HG03354 (cell line): Measurements from ENCODE around the gene SFMBT2.
"Not testable (repeated sequence)": the region's sequence is repeated elsewhere in the genome, so short reads cannot be mapped to it uniquely, and the experiment has no call there.

Source experiments
- ATAC-seq: cut with Tn5 transposase; IDR thresholded peaks from one replicate; pipeline ENCODE4 v1.9.1; 2021; ENCODE audit warnings: mild to moderate bottlenecking; ENCODE audit not compliant: unreplicated experiment, poor library complexity, severe bottlenecking

Gene SFMBT2

DNA sequence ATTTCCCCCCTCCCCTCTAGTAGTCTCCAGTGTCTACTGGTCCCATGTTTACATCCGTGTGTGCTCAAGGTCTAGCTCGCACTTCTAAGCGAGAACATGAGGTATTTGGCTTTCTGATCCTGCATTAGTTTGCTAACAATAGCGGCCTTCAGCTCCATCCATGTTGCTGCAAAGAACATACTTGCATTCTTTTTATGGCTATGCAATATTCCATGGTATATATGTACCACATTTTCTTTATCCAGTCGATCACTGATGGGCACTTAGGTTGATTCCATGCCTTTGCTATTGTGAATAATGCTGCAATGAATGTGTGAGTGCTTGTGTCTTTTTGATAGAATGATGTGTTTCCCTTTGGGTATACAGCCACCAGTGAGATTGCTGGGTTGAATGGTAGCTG is 160.6 kb downstream of the SFMBT2 start:
- ATAC-seq = no peak

DNA sequence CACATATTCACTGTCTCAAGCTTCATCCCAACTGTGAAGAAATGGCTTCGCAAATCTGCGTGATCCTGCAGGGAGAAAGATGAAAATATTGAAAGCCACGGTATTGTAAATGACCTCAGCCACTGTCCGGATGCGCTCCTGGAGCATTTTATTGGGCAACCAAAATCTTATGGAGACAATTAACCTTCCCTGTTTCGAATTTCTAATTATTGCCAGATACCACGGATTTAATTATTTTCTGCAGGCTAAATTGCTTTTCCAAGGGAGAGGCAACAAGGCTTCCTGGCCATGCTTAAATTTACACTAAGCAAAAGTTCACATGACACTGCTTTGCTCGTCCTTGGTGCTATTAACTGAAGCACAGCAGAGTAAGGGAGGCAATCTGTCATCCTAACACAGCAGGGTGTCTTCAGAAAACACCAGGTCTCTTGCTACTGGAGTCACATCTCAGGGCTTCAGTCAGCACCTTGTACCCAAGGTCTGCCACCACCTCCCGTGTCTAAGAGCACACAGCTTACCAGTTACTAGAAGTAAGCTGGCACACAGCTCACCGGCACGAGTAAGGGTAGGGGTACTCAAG is 162.2 kb downstream of the SFMBT2 start:
- ATAC-seq = no peak

DNA sequence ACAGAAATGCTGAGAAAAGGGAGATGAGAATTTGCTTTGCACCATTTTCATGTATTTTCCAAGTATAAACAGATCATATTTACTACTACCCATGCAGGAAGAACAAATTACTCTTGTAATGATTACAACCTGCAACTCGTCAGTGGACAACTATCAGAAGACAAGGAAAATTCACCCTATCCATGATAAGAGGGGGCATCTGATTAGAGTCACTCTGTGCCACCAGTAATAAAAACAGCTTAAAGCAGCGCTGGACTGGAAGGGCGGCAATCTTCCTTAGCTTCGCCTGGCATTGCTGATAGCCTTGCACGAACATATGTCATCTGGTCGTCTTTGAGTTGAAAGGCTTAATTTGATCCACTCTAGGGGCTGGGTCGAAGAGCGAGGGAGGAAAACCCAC is 162.7 kb downstream of the SFMBT2 start:
- ATAC-seq = no peak

DNA sequence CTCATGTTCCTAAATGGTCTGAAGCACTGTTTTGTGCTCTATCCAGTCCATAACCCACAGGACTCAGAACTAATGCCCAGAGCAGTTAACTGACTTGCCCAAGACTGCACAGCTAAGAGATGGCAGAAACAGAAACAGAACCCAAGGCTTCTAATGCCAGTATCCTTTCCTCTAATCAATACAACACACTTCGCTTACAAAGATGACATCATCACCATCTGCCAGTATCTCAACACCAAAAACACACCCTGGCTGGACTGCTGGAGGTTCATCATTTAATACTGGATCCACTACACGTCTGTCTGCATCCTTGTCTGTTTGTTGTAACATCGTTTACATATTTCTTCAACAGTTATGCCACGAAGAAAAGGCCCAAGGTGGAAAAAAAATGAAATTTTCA is 165.3 kb downstream of the SFMBT2 start:
- no peak for ATAC-seq

DNA sequence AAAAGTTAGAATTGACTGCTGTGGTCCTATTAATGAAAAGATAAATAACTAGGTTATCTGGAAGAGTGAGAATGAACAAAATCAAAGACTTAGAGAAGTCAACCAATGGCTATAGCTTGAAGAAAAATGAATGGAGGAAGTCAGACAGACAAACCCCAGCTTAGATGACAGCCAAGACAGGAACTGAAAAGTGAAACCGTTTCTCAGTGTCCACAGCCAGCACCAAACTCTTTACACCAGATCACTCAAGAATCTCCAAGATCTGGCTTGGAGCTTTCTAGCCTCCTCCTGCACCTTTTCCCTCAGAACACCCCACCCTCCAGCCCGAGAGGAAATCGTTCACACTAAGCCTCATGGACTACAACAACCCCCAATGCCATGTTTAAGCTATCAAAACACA is 167.0 kb downstream of the SFMBT2 start:
- ATAC-seq = peak; percentile 91

DNA sequence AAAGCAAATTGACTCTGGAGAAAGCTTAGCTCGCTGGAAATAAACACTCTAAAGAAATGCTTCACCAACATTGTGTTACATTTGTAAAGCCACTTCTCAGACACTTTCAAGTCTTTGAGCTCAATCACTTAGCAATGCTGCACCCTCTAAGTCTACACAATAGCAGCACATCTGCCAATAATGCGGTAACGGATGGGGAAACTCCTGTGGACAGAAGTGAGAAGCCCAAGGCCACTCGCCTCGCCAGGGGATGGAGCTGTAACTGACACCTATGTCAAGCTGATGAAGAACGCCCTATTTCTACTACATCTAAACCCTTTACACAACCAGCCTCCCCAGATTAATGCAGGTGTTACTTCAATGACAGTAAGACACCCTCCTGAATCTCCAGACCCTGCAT is 167.7 kb downstream of the SFMBT2 start:
- ATAC-seq = no peak

DNA sequence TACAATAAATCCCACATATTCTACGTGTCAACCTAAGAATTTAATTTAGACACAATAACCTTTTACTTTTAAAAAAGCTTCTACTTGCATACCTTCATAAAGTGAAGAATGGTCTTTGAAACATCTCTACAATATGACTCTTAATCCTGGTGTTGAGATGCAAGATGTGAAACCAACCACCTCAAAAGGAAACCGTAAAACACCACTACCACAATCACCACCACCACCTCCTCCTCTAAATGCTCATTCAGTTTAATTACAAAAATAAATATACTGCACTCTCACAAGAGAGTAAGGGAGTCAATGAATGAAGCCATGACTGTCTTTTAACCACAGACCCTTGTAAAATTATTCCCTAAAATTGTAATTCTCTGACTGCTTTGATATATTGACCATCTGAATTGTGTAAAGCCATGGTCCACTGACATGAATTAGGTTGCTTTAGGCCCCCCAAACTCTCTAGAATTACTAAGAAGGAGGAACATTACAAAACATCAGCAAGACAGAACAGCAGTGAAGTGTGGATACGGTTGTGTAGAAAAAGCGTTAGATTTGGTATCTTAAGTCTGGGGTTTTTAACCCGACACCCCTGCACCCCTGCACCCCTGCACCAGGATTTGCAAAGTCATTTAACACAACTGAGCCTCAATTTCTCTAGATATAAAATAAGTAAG is 171.4 kb downstream of the SFMBT2 start:
- ATAC-seq = peak; percentile 51

DNA sequence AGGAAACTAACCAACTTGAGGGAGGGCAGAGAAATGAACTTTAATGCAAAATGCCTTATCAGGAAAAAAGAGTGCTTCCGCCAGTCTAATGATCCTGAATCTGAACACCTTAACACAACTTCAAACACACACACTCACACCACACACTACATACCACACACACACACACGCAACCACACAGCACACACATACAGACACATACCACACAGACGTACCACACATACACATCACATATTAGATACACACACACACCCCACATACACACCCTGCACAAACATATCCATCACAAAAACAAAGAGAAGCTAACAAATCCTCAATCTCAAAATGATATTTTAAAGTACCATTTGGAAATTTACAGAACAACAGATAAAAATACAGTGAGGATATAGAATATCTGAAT is 175.5 kb downstream of the SFMBT2 start:
- no peak for ATAC-seq

DNA sequence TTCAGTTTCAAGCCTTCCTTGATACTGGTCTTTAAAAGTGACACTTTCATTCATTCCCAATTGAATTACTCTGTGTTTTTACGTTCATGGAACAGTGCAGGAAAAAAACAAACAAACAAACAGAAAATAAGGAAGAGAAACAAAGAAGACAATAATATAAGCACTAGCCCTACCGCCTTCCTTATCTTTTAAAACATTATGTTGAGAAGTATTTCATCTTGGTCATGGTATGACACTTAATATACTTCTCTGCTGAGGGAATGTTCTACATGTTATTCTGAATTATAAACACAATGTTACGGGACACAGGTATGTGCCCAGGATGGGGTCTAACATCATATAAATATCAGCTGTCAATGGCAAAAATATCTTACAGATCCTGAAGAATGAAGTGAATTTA is 176.7 kb downstream of the SFMBT2 start:
- no peak for ATAC-seq

DNA sequence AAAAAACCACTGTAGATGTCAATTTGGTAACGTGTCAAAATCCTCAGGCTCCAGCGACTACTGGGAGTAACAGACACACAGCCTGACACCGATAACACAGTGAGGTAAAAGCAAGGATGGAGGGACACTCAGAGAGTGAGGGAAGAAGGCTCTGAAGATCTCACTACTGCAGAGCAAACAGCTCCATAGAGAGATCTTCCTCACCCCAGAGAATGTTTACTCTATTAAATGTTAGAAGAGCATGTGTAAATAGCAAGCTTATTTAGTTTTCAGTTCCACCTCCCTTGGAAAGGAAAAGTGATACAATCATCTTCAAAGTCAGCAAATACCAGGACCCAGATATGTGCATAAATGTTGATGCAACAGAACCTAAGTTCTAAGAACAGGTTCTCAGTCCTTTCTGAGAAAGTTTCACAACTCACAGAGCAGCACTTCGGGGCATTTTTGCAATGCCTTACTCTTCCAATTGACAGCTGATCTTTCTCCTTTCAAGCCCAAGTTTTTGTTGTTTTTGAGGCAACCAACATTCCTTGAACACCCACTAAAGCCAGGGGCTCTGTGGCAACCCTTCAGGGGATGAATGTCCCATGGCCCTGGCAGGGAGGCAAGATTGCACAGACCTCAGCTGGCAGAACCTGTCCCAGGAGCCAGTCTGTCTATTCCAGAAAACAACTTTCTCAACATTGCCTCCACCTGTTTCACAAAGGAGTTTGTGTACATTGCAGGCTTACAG is 177.4 kb downstream of the SFMBT2 start:
- no peak for ATAC-seq

DNA sequence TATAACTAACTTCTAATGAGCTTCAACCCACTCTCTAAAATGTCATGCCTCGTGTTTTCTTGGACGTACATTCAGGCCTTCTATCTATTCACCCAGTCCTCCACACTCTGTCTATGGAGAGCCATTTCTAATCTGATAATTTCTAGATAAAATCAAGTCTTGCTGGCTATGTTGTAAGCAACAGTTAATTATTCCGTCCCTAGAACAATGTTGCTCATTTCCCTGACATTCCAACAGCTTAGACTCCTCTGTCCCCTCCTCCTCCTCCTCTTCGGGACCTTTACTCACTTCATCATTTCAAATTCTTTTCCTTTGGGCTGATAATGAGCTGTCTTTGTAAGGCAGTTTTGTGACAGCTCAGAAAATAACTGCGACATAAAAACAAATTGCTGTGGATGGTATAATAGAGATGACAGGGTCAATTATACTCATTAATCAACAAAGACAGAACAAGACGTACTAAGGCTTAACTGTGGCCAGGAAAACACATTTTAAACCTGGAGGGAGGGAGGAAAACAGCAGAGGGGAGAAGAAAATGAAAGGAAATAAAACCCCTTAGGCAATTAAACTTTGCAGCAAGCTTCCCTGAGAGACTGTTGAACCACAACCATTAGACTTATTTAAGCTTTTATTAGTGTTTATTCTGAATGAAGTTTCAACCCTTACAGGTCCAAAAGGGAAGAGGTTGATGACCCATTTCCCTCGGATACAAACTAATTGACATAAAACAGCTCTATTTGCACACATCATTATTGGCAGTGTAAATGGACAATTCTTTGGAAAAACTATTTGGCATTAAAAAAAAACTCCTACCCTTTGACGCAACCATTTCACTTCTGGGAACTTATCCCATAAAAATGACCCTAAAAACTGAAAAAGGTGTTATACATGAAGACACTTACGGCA is 179.1 kb downstream of the SFMBT2 start:
- no peak for ATAC-seq

DNA sequence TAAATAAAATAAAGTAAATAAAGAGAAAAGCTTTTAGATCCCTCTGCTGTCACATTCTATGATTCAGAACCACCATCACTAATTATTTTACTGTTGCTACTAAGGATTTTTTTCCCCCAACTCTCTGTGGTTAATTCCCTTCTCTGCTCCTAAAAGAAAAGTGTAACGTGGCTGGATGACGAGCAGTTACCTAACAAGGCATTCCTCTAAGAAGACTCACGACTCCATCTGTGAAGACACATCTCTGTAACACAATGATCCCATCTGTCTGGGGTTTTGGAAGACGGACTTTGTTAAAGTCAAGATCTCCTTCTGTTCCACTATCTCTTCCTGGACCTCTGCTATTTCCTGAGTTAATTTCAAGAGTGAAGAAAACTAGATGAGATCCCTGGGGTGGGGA is 179.9 kb downstream of the SFMBT2 start:
- ATAC-seq = no peak

DNA sequence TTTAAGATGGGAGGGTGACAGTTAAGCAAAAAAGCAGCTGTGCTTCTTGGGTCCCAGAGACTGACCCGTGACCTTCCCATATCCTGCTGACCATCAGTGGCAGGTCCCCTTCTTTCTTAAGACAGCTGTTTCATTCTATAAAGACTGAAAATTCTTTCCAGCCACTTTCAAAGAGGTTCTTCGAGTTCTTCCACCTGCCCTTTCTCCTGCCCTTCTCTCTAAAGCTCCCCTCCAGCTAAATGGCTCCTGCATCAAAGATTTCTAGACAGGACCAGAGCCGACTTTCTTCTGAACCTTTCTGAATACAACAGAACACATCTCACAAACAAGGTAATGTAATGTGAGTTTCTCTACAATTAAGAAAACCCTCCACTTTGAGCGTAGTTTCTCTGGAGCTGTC is 180.8 kb downstream of the SFMBT2 start:
- ATAC-seq = no peak

DNA sequence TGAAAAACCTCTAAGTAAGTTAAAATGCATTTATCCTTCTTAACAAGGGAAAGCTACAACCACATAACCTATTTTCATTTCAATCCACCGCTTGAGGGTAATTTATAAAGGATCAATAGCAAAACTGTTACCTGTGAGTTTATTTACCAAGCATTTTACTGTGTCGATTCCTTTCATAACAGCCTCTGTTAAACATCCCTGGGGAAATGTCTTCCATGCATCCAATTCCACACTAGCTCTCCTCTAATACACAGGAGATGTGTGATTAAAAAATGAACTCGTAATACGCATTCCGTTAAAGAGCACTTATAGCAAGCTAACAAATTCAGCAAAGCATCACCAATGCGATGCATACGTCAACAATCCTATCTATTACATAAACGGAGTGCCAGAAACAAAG is 185.7 kb downstream of the SFMBT2 start:
- no peak for ATAC-seq

DNA sequence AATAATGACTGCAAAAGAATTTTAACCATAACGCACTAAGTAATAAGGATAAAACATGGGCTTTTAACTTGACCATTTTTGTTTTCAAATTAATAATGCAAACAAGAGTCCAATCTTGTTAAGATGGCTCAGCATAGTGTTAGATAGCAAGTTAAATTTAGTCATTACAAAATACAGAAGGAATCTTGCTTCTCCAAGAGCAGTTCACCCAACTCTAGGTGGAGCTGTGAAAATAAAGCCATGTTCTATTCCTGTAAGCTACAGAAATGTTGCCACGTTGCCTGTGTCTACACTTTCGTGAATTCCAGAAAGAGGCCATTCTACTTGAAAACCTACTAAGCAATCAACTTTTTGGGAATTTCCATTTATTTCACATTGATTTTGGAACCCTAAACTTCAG is 191.9 kb downstream of the SFMBT2 start:
- no peak for ATAC-seq

DNA sequence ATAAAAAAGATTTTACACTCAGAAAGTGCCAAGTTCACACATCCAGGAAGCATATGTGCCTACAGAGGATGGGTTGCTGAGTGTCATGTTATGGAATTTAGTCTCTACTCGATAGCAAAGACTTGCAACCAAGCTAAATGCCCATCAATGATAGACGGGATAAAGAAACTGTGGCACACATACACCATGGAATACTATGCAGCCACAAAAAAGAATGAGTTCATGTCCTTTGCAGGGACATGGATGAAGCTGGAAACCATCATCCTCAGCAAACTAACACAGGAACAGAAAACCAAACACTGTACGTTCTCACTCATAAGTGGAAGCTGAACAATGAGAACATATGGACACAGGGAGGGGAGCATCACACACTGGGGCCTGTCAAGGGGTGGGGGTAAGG is 198.1 kb downstream of the SFMBT2 start:
- ATAC-seq = not testable (repeated sequence)

DNA sequence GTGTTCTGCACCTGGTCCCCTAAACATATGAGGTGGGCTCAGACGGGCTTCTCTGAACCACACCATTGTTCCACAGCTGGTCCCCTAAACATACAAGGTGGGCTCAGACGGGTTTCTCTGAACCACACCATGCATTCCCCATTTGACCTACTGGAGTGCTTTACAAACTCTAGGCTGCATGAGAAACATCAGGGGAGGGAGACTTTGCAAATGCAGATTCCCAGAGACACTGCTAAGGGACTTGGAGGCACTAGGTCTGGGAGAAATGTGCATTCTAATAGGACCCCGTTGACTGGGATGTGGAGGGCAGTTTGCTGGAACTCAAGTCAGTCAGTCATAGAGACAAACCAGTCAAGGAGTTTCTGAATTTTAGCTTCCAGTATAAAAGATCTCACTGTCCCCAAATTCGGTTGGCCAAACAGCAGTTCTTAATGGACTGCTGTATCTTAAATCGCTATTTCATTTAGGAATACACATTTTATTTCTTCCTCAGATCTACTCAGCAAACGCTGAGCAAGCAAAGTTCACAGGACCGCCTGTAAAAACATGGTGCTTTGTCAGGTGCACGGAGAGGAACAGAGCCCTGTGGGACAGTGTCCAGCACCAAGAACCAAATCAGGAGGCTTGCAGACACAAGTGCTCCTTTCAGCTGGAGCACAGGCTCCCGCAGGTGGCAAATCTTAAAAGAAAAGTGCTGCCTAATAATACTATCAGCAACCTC is 198.8 kb downstream of the SFMBT2 start:
- no peak for ATAC-seq

DNA sequence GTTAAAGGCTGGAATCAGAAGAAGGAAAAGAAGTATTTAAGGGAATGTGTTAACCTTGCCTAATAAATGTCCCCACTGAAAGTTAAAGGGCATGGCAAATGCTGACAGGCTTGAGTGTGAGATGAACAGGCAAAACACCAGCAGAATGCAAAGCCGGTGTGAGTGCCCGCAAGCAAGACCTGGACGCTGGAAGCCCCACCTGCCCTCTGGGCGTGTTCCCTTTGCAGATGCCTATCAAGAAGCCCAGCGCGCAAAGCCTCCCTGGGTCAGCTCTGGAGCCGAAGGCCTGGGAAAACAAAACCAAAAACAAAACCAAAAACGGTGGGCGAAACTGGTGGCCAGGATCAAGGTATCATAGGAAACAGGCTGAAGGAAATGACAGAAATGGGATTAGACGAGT is 200.3 kb downstream of the SFMBT2 start:
- no peak for ATAC-seq

DNA sequence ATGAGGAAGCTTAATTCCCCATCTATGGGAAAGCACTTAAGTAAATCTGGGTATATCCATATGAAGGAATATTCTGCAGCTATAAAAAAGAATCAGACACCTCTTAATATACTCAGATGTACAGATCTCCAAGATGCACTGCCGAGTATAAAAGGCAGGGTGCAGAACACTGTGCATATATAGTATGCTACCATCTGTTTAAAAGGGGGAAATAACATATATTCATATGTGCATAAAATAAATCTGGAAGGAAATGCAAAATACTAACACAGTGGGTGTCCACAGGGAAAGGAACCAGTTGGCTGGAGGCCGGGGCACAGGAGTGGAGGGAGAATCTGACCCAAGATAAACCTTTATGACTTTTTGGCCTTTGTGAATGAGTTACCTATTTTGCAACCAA is 201.4 kb downstream of the SFMBT2 start:
- ATAC-seq = no peak
